IMR-90 (cell line): ENCODE data around the gene FAM151B. TPM values are rescaled to one million over a fixed set of nuclear protein-coding genes. Genes with fewer than 3 reads are reported as not detected.

ENCODE experiments used
- ATAC-seq: fragments of 200-7000 bp; cut with Tn5 transposase; 2 replicates; pipeline ENCODE4 v1.9.1; 2020; ENCODE audit warnings: low read depth, mild to moderate bottlenecking, moderate library complexity
- BruUV-seq: library from RNA; stranded (reverse); fragments of 400-500 nt; replicated peaks from 2 replicates; lab custom pipeline; 2021; lab: Mats Ljungman, UMichigan
- CTCF ChIA-PET: fragments of 300-600 bp; formaldehyde crosslinking; extraction: SDS; loops from one replicate; lab custom pipeline; 2021; ENCODE audit warnings: antibody characterized with exemption; lab: Yijun Ruan, JAX
- POLR2A ChIA-PET: fragments of 300-600 bp; sonication (Branson Sonifier 250); formaldehyde crosslinking; loops from one replicate; lab custom pipeline; 2022; ENCODE audit warnings: antibody characterized with exemption; ENCODE audit not compliant: unreplicated experiment; lab: Charles Lee
- DNase-seq: peaks from one replicate; pipeline ENCODE4 v3.0.0; 2013
- H2AFZ ChIP-seq: replicated peaks from 2 replicates; pipeline ENCODE3; 2013; ENCODE audit warnings: low read length, mild to moderate bottlenecking; ENCODE audit not compliant: poor library complexity
- H2AK5ac ChIP-seq: 2 replicates; pipeline ENCODE4 v1.6.1; 2013; ENCODE audit warnings: low read depth, low read length, inconsistent platforms
- H2AK9ac ChIP-seq: replicated peaks from 2 replicates; pipeline ENCODE3; 2013; ENCODE audit warnings: mild to moderate bottlenecking, low read depth, low read length, moderate library complexity; ENCODE audit not compliant: poor library complexity
- H2BK120ac ChIP-seq: 2 replicates; pipeline ENCODE4 v1.6.1; 2013; ENCODE audit warnings: low read depth, low read length, inconsistent platforms
- H2BK15ac ChIP-seq: 3 replicates; pipeline ENCODE4 v1.6.1; 2013; ENCODE audit warnings: low read depth, low read length, inconsistent platforms
- H2BK20ac ChIP-seq: 2 replicates; pipeline ENCODE4 v1.6.1; 2013; ENCODE audit warnings: low read depth, mild to moderate bottlenecking, inconsistent platforms, low read length, moderate library complexity
- H2BK5ac ChIP-seq: 2 replicates; pipeline ENCODE4 v1.6.1; 2013; ENCODE audit warnings: mild to moderate bottlenecking, low read depth, low read length, inconsistent platforms; ENCODE audit not compliant: poor library complexity, severe bottlenecking
- H3K14ac ChIP-seq: replicated peaks from 2 replicates; pipeline ENCODE4 v1.6.1; 2013; ENCODE audit warnings: low read depth, low read length, inconsistent platforms
- H3K18ac ChIP-seq: 2 replicates; pipeline ENCODE4 v1.6.1; 2013; ENCODE audit warnings: low read depth, low read length, control low read depth
- H3K23ac ChIP-seq: 2 replicates; pipeline ENCODE4 v1.6.1; 2013; ENCODE audit warnings: low read depth, low read length, inconsistent platforms
- H3K27ac ChIP-seq: 2 replicates; pipeline ENCODE4 v1.5.1; 2013; ENCODE audit warnings: mild to moderate bottlenecking, control low read depth, low read length; ENCODE audit not compliant: insufficient read depth
- H3K27me3 ChIP-seq: 2 replicates; pipeline ENCODE4 v1.6.1; 2013; ENCODE audit warnings: low read length; ENCODE audit not compliant: control insufficient read depth, insufficient read depth
- H3K36me3 ChIP-seq: 2 replicates; pipeline ENCODE4 v1.6.1; 2013; ENCODE audit warnings: low read length, mixed read lengths; ENCODE audit not compliant: control insufficient read depth, insufficient read depth
- H3K4ac ChIP-seq: 2 replicates; pipeline ENCODE4 v1.6.1; 2013; ENCODE audit warnings: low read depth, low read length, inconsistent platforms
- H3K4me1 ChIP-seq: 2 replicates; pipeline ENCODE4 v1.6.1; 2013; ENCODE audit warnings: low read length, mixed read lengths; ENCODE audit not compliant: control insufficient read depth, insufficient read depth
- H3K4me2 ChIP-seq: 2 replicates; pipeline ENCODE4 v1.6.1; 2013; ENCODE audit warnings: low read depth, mild to moderate bottlenecking, control low read depth, low read length, moderate library complexity
- H3K4me3 ChIP-seq: 2 replicates; pipeline ENCODE4 v1.5.1; 2013; ENCODE audit warnings: low read depth, mild to moderate bottlenecking, control low read depth, low read length, moderate library complexity; ENCODE audit not compliant: insufficient read depth
- H3K56ac ChIP-seq: 2 replicates; pipeline ENCODE4 v1.6.1; 2013; ENCODE audit warnings: low read length, inconsistent platforms; ENCODE audit not compliant: insufficient read depth; ENCODE audit errors: extremely low read depth
- H3K79me1 ChIP-seq, 2 experiments: 2 replicates each; pipeline ENCODE4 v1.6.1; 2013; ENCODE audit warnings: low read length in 2 of 2, inconsistent platforms in 1 of 2, low read depth in 1 of 2
- H3K9ac ChIP-seq: 2 replicates; pipeline ENCODE4 v1.6.1; 2013; ENCODE audit warnings: low read depth, low read length, control low read depth
- H3K9me1 ChIP-seq: 2 replicates; pipeline ENCODE4 v1.6.1; 2013; ENCODE audit warnings: low read length, inconsistent platforms; ENCODE audit not compliant: insufficient read depth
- H3K9me3 ChIP-seq: 2 replicates; pipeline ENCODE4 v1.6.1; 2013; ENCODE audit warnings: low read length; ENCODE audit not compliant: control insufficient read depth, insufficient read depth
- H4K20me1 ChIP-seq: 2 replicates; pipeline ENCODE4 v1.6.1; 2013; ENCODE audit warnings: low read length, inconsistent platforms; ENCODE audit not compliant: insufficient read depth
- H4K5ac ChIP-seq: 2 replicates; pipeline ENCODE4 v1.6.1; 2013; ENCODE audit warnings: mild to moderate bottlenecking, low read depth, low read length, control low read depth
- H4K8ac ChIP-seq, 2 experiments: 2 replicates each; pipeline ENCODE4 v1.6.1; 2013; ENCODE audit warnings: low read depth in 2 of 2, low read length in 2 of 2, control low read depth in 1 of 2, inconsistent platforms in 1 of 2
- H4K91ac ChIP-seq: 2 replicates; pipeline ENCODE4 v1.6.1; 2013; ENCODE audit warnings: low read depth, low read length, inconsistent platforms; ENCODE audit not compliant: insufficient read depth
- MAFK ChIP-seq: IDR thresholded peaks from 2 replicates; pipeline ENCODE4 v1.6.1; 2012; ENCODE audit warnings: low read depth, low read length, improper control_type of control experiment
- MXI1 ChIP-seq: IDR thresholded peaks from 2 replicates; pipeline ENCODE4 v1.6.1; 2012; ENCODE audit warnings: low read depth, mild to moderate bottlenecking, low read length, moderate library complexity, borderline replicate concordance
- NFE2L2 ChIP-seq: fragments of 150-350 bp; IDR thresholded peaks from 2 replicates; pipeline ENCODE4 v1.6.1; 2016; ENCODE audit warnings: low read depth, mild to moderate bottlenecking, low read length
- POLR2A ChIP-seq: IDR thresholded peaks from 2 replicates; pipeline ENCODE4 v1.6.1; 2012; ENCODE audit warnings: mild to moderate bottlenecking, low read depth, low read length
- WGBS, 2 experiments: methylation state at CpG; one replicate each; pipeline versions ENCODE4 v1.1.5 to v1.1.7; 2013; ENCODE audit warnings: missing lambda C conversion rate in 2 of 2; ENCODE audit not compliant: insufficient read length in 1 of 2; ENCODE audit errors: extremely low coverage in 2 of 2; 5-methylcytosine and 5-hydroxymethylcytosine counted together
- dilution Hi-C: fragments of 300-500 bp; cut with HindIII; formaldehyde crosslinking; loops from one replicate; pipeline ENCODE4 v1.14.3; 2018; ENCODE audit warnings: low sequenced_read_pairs; ENCODE audit not compliant: unreplicated experiment
- in situ Hi-C: fragments of 300-500 bp; cut with MboI; formaldehyde crosslinking; loops from 3 replicates; pipeline ENCODE4 v1.14.3; 2019; ENCODE audit warnings: low sequenced_read_pairs, inconsistent platforms, mixed read lengths
- intact Hi-C: fragments of 100-400 bp; cut with micrococcal nuclease; formaldehyde crosslinking; loops from 2 replicates; pipeline ENCODE4 v1.10.0; 2022
- polyA plus RNA-seq, 3 experiments: library from polyadenylated mRNA; depleted of rRNA; stranded (reverse); fragments of >200 nt; gene quantifications; 2 replicates each; pipeline ENCODE4 v1.2.3, GENCODE V29; 2012; ENCODE audit warnings: low replicate concordance in 1 of 3
- total RNA-seq: library from RNA; depleted of rRNA; stranded (reverse); fragments of >200 nt; gene quantifications from 2 replicates; pipeline ENCODE4 v1.2.3, GENCODE V29; 2012
- TF ChIP-seq, protein P1 (sequence below): fragments of 150-350 bp; IDR thresholded peaks from 2 replicates; pipeline ENCODE4 v1.6.1; 2016; ENCODE audit warnings: low read depth, mild to moderate bottlenecking, low read length, moderate library complexity, borderline replicate concordance
- TF ChIP-seq, protein P2 (sequence below): fragments of 150-350 bp; IDR thresholded peaks from 2 replicates; pipeline ENCODE4 v1.6.1; 2017; ENCODE audit warnings: mild to moderate bottlenecking, antibody characterized with exemption, low read length, low read depth

The FAM151B gene
- total and polyA plus RNA-seq, 2 of the 4 experiments (the other 2 are of a cell fraction): 1.0 to 2.9 TPM

DNA sequence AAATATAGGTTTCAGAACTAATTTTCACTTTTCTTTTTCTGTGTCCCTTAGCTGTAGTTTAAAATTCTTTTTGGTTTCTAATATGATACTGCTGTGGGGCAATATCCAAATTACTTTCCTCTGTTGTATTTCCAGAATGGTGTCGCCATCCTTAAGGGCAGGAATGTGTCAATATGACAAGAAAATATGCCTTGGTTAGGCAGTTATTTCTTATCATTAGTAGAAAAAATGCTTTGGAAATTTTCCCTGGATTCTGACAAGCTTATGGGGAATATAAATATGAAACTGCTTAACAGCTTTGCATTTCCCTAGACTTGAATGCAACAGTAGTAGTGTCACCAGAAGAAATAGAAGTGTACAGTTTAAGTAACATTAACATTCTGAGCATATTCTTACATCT lies 52.8 kb downstream of the FAM151B start:
- Histone ChIP-seq H4K5ac (no peak overlapping the region), H3K18ac (no peak overlapping the region), H3K9me1 (no peaks in the 10 kb centered on the region), H3K27me3 (no peaks in the 10 kb centered on the region), H4K8ac (no peak overlapping the region), H3K4me1 (no peaks in the 10 kb centered on the region), H3K9me3 (no peaks in the 10 kb centered on the region), H2AK9ac (no peak overlapping the region), H3K23ac (no peak overlapping the region), H4K20me1 (no peaks in the 10 kb centered on the region), H3K4ac (no peak overlapping the region), H2BK15ac (no peak overlapping the region), H2BK5ac (no peak overlapping the region), H2AFZ (no peak overlapping the region), H3K56ac (no peak overlapping the region), H4K91ac (no peak overlapping the region), H3K9ac (no peak overlapping the region), H3K4me3 (no peak overlapping the region), H3K79me1 (no peaks in the 10 kb centered on the region), H3K27ac (no peak overlapping the region), H2AK5ac (no peak overlapping the region), H3K14ac (no peak overlapping the region), H2BK20ac (no peak overlapping the region), H3K4me2 (no peak overlapping the region), H3K36me3 (no peaks in the 10 kb centered on the region), H2BK120ac (no peak overlapping the region)
- no peak for DNase-seq
- TF ChIP-seq, protein P1, sequence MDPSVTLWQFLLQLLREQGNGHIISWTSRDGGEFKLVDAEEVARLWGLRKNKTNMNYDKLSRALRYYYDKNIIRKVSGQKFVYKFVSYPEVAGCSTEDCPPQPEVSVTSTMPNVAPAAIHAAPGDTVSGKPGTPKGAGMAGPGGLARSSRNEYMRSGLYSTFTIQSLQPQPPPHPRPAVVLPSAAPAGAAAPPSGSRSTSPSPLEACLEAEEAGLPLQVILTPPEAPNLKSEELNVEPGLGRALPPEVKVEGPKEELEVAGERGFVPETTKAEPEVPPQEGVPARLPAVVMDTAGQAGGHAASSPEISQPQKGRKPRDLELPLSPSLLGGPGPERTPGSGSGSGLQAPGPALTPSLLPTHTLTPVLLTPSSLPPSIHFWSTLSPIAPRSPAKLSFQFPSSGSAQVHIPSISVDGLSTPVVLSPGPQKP: no peak
- no peak for TF ChIP-seq POLR2A
- TF ChIP-seq MXI1: no peak
- no peak for TF ChIP-seq NFE2L2
- TF ChIP-seq, protein P2, sequence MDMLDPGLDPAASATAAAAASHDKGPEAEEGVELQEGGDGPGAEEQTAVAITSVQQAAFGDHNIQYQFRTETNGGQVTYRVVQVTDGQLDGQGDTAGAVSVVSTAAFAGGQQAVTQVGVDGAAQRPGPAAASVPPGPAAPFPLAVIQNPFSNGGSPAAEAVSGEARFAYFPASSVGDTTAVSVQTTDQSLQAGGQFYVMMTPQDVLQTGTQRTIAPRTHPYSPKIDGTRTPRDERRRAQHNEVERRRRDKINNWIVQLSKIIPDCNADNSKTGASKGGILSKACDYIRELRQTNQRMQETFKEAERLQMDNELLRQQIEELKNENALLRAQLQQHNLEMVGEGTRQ: no peak
- no peak for TF ChIP-seq MAFK
- intact Hi-C loops (no loop called here), in situ Hi-C loops (no loop called here), dilution Hi-C loops (no loop called here)
- no TSS peak for BruUV-seq
- ATAC-seq: no peak
- CTCF ChIA-PET: no interaction called here
- POLR2A ChIA-PET: no interaction called here
- WGBS, 2 experiments: no CpG with 5 or more reads among the region's 1 CpG
